Epidermal melanocyte (primary cell): Measurements from ENCODE around the gene NIT2.
"Not testable (repeated sequence)": the region's sequence is repeated elsewhere in the genome, so short reads cannot be mapped to it uniquely, and the experiment has no call there.

Experiments used
- DNase-seq: peaks from one replicate; pipeline ENCODE4 v3.0.0; 2011; ENCODE audit warnings: low spot score; ENCODE audit not compliant: insufficient read length

The NIT2 gene

GRCh38 chr3:100338911-100339310, 4.4 kb downstream of the NIT2 start:
- no peak for DNase-seq

- no peak for DNase-seq
These were observed 5.2 kb downstream of the NIT2 start for GRCh38 chr3:100339786-100340185.

- DNase-seq, result no peak
These were observed 6.0 kb downstream of the NIT2 start for GRCh38 chr3:100340527-100340926.

- no peak for DNase-seq
These were observed 14.2 kb downstream of the NIT2 start for GRCh38 chr3:100348727-100349126.

GRCh38 chr3:100351770-100352169, 17.2 kb downstream of the NIT2 start:
- not testable (repeated sequence) for DNase-seq

GRCh38 chr3:100352296-100353231, 18.0 kb downstream of the NIT2 start:
- no peak for DNase-seq

- no peak for DNase-seq
These were observed 20.3 kb downstream of the NIT2 start for GRCh38 chr3:100354850-100355249.

GRCh38 chr3:100358413-100358812, 23.9 kb downstream of the NIT2 start:
- DNase-seq, result no peak

- no peak for DNase-seq
These were observed 24.5 kb downstream of the NIT2 start for GRCh38 chr3:100359035-100359434.

- DNase-seq, result no peak
These were observed 26.4 kb downstream of the NIT2 start for GRCh38 chr3:100360757-100361496.

- DNase-seq, result no peak
These were observed 27.3 kb downstream of the NIT2 start for GRCh38 chr3:100361897-100362296.

- DNase-seq, result no peak
These were observed 29.9 kb downstream of the NIT2 start for GRCh38 chr3:100364421-100364820.

- DNase-seq, result no peak
These were observed 31.9 kb downstream of the NIT2 start for GRCh38 chr3:100366424-100366823.

GRCh38 chr3:100368441-100368840, 33.9 kb downstream of the NIT2 start:
- DNase-seq, result no peak

GRCh38 chr3:100370756-100371155, 36.2 kb downstream of the NIT2 start:
- no peak for DNase-seq

- DNase-seq, result no peak
These were observed 40.0 kb downstream of the NIT2 start for GRCh38 chr3:100374521-100374920.

- no peak for DNase-seq
These were observed 41.7 kb downstream of the NIT2 start for GRCh38 chr3:100376301-100376700.

GRCh38 chr3:100384733-100385525, 50.4 kb downstream of the NIT2 start:
- no peak for DNase-seq

GRCh38 chr3:100386437-100387074, 52.0 kb downstream of the NIT2 start:
- no peak for DNase-seq

- DNase-seq, result no peak
These were observed 54.5 kb downstream of the NIT2 start for GRCh38 chr3:100389025-100389424.
